NCI-H1436 treated with DMSO at 0.1 percent for 48 hours (cell line): ENCODE measurements around the gene PCDH8.

ENCODE experiments used
- DNase-seq: peaks from one replicate; lab custom pipeline; 2025; lab: John Stamatoyannopoulos, UW

Gene PCDH8

DNA sequence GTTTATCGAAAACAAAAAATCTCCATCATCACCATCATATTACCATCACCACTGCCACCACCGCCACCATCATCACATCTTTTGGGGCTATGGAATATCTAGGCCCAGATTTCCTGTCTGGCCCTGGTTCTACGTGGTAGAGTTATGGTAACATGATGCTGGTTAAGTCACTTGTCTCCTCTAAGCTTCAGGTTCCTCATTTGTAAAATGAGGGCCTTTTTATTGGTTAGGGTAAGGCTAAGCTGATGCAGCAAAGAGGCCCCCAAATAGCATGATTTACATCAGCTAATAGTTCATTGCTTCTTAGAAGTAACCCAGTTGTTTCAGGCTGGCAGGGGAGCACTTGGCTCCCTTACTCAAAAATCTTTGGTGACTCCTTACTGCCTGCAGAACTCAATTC is 37.9 kb downstream of the PCDH8 start:
- no peak for DNase-seq

DNA sequence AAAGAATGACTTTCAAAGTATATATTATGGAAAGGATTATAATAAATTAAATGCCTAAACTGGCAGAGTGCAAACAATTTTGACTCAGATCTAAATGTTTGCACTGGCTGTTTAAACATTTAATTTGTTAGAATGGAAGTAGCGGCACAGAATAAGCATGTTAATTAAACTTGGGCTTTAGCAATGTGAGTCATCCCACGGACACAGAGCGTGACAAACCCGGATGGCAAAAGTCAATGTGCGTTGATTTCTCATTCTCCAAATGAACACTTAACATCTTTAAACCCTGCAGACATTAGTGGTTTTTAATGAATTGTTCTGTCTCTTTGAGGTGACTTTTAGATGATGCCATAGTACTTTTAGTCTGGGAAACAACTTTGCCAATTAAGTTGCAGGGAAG is 38.4 kb downstream of the PCDH8 start:
- no peak for DNase-seq

DNA sequence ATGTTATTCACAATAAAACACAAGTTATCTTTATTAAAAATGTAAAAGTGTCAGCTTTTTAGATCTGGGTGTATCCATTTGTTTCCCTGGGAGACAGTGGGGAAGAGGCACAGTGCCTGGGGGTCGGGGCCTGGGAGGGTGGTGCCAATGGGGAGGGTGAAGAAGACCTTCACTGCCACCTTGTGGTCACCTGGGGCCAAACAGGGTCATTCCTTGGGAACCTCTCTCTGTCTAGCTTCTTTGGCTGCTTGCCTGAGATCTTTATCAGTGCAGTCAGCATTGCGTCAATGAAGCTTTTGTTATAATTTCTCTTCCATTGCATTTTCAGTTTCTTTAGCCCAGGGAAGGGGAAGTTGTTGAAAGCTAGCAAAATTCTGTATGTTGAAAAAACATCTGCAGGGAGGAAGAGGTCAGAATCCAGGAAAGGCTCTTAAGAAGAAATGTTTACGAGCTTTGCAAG is 39.1 kb downstream of the PCDH8 start:
- no peak for DNase-seq

DNA sequence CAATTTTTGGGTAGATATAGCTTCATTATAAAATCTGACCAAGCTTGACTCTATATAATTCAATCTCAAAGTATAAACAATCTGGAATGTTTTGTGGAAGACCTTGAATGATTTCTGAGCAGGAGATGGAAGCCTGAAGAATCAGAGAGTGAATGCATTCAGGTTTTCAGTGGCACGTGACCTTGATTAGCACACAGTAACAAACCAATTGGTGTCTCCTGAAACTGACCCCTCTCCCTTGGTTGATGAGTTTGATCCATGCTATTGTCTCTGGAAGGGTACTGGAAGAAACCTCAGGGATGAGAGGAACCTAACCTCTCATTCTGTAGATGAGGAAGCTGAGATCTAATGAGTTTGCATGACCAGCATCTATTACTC is 39.6 kb downstream of the PCDH8 start:
- no peak for DNase-seq

GRCh38 chr13:52806029-52806428 is 42.4 kb downstream of the PCDH8 start:
- DNase-seq = no peak

GRCh38 chr13:52804202-52804641 is 44.2 kb downstream of the PCDH8 start:
- no peak for DNase-seq

DNA sequence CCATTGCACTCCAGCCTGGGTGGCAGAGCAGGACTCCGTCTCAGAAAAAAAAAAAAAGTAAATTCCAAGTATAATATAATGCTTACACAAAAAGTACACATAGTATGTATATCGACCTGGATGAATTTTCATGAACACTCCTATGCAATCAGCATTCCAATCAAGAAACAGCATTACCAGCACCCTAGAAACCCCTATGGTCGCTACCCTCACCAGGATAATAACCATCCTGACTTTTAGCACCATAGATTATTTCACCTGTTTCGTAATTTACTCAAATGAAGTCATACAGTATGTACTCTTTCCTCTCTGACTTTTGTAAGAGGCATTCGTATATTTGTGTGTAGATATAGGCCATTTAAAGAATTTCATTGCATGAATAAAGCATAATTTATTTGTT is 47.6 kb downstream of the PCDH8 start:
- no peak for DNase-seq

DNA sequence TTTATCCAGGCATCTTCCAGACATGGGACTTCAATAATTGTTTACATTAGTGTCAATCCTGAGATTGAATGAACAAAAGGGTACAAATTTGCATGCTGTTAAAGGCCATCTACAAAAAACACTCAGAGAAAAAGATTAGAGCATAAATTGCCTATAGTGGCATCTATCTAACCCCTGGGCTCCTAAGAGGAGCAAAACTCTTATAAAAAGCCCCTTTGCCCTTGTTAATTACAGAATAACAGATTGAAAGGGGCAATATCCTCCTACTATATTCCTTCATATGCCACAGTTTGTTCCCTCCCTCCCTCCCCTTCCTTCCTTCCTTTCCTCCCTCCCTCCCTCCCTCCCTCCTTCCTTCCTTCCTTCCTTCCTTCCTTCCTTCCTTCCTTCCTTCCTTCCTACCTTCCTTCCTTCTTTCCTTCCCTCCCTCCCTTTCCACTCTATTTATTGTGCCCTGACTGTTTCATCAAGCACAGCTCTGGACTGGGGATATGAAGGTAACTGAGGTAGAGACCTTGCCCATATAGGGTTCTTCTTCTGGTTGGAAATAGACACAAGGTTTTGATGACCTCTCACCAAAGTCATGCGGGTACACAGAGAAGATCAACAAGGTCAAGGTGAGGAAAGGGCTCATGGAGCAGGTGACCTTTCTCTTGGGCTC is 49.5 kb downstream of the PCDH8 start:
- no peak for DNase-seq

DNA sequence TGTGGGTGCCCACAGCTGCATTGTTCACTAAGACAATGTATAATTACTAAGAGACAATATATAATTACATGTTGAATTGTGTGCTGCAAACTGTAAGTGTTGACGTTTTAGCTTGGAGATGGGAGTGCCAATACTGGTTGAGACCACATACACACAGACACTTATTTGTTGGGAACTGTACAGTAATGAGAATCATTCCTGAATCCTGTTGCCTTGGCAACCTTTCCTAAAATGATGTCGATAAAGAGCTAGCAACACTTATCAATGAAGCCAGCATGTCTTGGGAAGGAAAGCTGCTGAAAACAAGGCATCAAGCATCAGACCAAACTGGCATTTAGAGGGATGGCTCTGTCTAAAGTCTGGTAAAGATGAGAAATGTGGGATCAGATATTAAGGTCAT is 51.3 kb downstream of the PCDH8 start:
- DNase-seq = no peak

DNA sequence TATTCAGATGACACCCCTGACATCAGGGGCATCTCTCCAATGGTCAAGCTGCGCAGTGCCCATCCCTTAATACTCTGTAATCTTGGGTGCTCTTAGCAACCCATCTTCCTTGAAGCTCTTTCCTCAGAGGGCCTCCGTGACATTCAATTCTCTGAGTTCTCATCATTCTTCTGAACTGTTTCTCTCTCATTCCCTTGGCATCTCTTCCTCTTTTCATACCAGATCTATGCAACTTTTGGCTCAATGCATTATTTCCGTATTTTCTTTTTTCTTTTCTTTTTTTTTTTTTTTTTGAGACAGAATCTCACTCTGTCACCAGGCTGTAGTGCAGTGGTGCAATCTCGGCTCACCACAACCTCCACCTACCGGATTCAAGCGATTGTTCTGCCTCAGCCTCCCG is 53.9 kb downstream of the PCDH8 start:
- no peak for DNase-seq

DNA sequence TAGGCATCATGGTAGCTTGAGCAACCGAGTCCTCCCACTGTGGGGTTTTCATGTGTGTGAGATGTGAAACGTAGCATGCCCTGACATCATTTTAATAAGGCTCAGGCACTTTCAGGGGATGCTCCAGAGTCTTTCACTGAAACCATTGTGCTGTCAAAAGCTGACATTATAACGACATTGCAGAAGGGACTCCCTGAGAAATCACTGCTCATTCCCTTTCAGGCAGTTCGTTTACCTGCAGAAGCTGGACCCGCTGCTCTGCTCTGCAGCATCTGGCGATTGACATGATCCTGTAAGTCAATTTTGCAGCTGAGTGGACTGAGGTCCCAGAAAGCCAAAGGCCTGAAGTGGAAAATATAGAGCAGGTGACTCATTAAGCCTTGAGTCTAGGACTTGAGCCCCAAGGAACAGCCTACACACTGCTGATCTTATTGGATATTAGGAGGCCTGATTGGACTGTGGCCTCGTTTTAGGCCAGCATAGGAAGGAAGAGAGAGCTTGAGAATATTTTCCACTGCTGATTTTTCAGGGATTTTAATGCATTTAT is 54.9 kb downstream of the PCDH8 start:
- DNase-seq = no peak
